NCI-H2227 treated with DMSO at 0.1 percent for 48 hours (cell line): Measurements from ENCODE around the gene GALNS.

Source experiments
- DNase-seq: peaks from one replicate; lab custom pipeline; 2025; lab: John Stamatoyannopoulos, UW

The GALNS gene

GRCh38 chr16:88888461-88889387 lies 32.0 kb upstream of the GALNS start:
- no peak for DNase-seq

GRCh38 chr16:88888057-88888456 lies 31.3 kb upstream of the GALNS start:
- no peak for DNase-seq

GRCh38 chr16:88886845-88887521 lies 30.2 kb upstream of the GALNS start:
- no peak for DNase-seq

GRCh38 chr16:88886420-88886844 lies 29.7 kb upstream of the GALNS start:
- no peak for DNase-seq

GRCh38 chr16:88885693-88886280 lies 29.0 kb upstream of the GALNS start:
- DNase-seq, result no peak

GRCh38 chr16:88884569-88885271 lies 28.0 kb upstream of the GALNS start:
- no peak for DNase-seq

- DNase-seq, result no peak
These were observed 27.2 kb upstream of the GALNS start for GRCh38 chr16:88883946-88884345.

- DNase-seq, result no peak
These were observed 26.6 kb upstream of the GALNS start for GRCh38 chr16:88883117-88883895.

GRCh38 chr16:88882358-88883030 lies 25.7 kb upstream of the GALNS start:
- DNase-seq, result no peak

GRCh38 chr16:88881675-88882357 lies 25.1 kb upstream of the GALNS start:
- no peak for DNase-seq

GRCh38 chr16:88881007-88881615 lies 24.4 kb upstream of the GALNS start:
- no peak for DNase-seq

GRCh38 chr16:88880226-88881006 lies 23.7 kb upstream of the GALNS start:
- no peak for DNase-seq

- no peak for DNase-seq
These were observed 23.0 kb upstream of the GALNS start for GRCh38 chr16:88879788-88880055.

GRCh38 chr16:88878967-88879787 lies 22.4 kb upstream of the GALNS start:
- DNase-seq, result no peak

GRCh38 chr16:88878356-88878755 lies 21.6 kb upstream of the GALNS start:
- no peak for DNase-seq

GRCh38 chr16:88877564-88878289 lies 21.0 kb upstream of the GALNS start:
- DNase-seq, result no peak

- DNase-seq, result no peak
These were observed 20.3 kb upstream of the GALNS start for GRCh38 chr16:88876942-88877526.
